HuH-7 (cell line): ENCODE results near the gene SPATA45.
A peak's percentile ranks its signal among the peaks of the same experiment; 100 is the strongest.

Source experiments
- DNase-seq: peaks from one replicate; pipeline ENCODE4 v3.0.0; 2011; ENCODE audit warnings: low spot score

SPATA45 gene

GRCh38 chr1:212828395-212828794 lies 19.1 kb downstream of the SPATA45 start:
- no peak for DNase-seq

- peak; percentile 46 for DNase-seq
These were observed 19.6 kb downstream of the SPATA45 start for GRCh38 chr1:212827831-212828278.

GRCh38 chr1:212827171-212827776 lies 20.2 kb downstream of the SPATA45 start:
- DNase-seq = no peak

- DNase-seq = no peak
These were observed 21.5 kb downstream of the SPATA45 start for GRCh38 chr1:212825798-212826452.

GRCh38 chr1:212824201-212824600 lies 23.2 kb downstream of the SPATA45 start:
- no peak for DNase-seq

GRCh38 chr1:212822956-212823355 lies 24.5 kb downstream of the SPATA45 start:
- no peak for DNase-seq

- DNase-seq = no peak
These were observed 26.5 kb downstream of the SPATA45 start for GRCh38 chr1:212820969-212821368.

GRCh38 chr1:212819726-212820125 lies 27.7 kb downstream of the SPATA45 start:
- no peak for DNase-seq

GRCh38 chr1:212816567-212817278 lies 30.7 kb downstream of the SPATA45 start:
- peak; percentile 43 for DNase-seq

- DNase-seq = no peak
These were observed 32.7 kb downstream of the SPATA45 start for GRCh38 chr1:212814537-212815334.

- no peak for DNase-seq
These were observed 41.7 kb downstream of the SPATA45 start for GRCh38 chr1:212805767-212806166.

GRCh38 chr1:212797681-212798080 lies 49.8 kb downstream of the SPATA45 start:
- DNase-seq = no peak

- DNase-seq = no peak
These were observed 52.9 kb downstream of the SPATA45 start for GRCh38 chr1:212794561-212795014.

- DNase-seq = no peak
These were observed 55.0 kb downstream of the SPATA45 start for GRCh38 chr1:212792396-212792908.

- peak; percentile 78 for DNase-seq
These were observed 55.6 kb downstream of the SPATA45 start, which contains the start of the genes NSL1 and TATDN3 for GRCh38 chr1:212791676-212792395. Gene NSL1 (minus strand): TSS chr1:212791777. CDS start chr1:212791763, 14 bp downstream. Gene TATDN3 (plus strand): TSS chr1:212791894. CDS start chr1:212791922, 28 bp downstream.

GRCh38 chr1:212791261-212791675 lies 56.2 kb downstream of the SPATA45 start:
- DNase-seq = no peak

- DNase-seq = no peak
These were observed 61.6 kb downstream of the SPATA45 start for GRCh38 chr1:212785871-212786270.

GRCh38 chr1:212783976-212784375 lies 63.5 kb downstream of the SPATA45 start:
- DNase-seq = no peak

- DNase-seq = no peak
These were observed 64.9 kb downstream of the SPATA45 start for GRCh38 chr1:212782422-212783154.

- no peak for DNase-seq
These were observed 66.2 kb downstream of the SPATA45 start for GRCh38 chr1:212781225-212781624.
